ENCODE data around the gene CDH22. TPM values are rescaled to one million over a fixed set of nuclear protein-coding genes. Genes with fewer than 3 reads are reported as not detected.

Gene CDH22
- total RNA-seq, 2 donors from 2014 or later = not detected

GRCh38 chr20:46221256-46221833 is 87.0 kb downstream of the CDH22 start:
- ATAC-seq (replicated peaks in 1 of 2) (no peak), DNase-seq (no peak)
- Mint-ChIP-seq H3K9me3 (no peaks in the 10 kb centered on the region), H3K27ac (no peak overlapping the region), H3K4me3 (no peak overlapping the region), H3K4me1 (ENCODE audit: low read depth) (no peaks in the 10 kb centered on the region), H3K36me3 (ENCODE audit: insufficient read depth in 2 of 2) (no peaks in the 10 kb centered on the region), H3K27me3 (ENCODE audit: low read depth) (peaks cover 26% of the 10 kb centered on the region)

DNA sequence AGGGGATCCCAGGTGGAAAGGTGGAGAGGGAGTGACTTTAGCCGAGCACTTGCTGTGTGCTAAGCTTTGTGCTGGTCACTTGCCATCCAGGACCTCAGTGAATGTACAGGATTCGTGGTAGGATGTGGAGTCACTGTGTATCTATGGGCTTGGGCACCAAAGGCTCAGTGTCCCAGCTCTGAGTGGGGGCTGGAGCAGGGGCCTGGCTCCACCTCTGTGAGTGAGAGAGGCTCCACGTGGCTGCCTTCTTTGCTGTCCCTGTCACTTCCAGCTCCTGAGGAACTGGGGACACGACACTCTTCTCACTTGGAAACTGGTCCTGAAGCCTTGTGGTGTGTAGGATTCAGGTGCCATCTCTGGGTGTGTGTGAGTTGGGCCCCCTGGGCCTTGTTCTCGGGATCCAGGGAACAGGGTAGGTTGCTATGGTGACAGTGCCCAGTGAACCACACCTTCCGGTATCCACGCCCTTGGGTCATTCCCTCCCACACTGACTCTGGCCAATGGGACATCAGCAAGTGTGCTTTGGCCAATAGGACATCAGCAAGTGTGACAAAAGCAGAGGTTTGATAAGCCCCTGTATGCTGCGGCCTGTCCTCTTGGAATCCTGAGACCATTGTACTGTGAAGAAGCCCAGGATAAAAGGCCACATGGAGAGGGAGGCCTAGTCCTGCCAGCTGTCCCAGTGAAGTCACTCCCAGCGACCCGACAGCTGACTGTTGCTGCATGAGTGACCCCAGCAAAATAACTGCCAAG is 87.7 kb downstream of the CDH22 start:
- Mint-ChIP-seq H3K27ac (no peak overlapping the region), H3K36me3 (ENCODE audit: insufficient read depth in 2 of 2) (no peaks in the 10 kb centered on the region)
- ATAC-seq (replicated peaks in 1 of 2) = no peak

DNA sequence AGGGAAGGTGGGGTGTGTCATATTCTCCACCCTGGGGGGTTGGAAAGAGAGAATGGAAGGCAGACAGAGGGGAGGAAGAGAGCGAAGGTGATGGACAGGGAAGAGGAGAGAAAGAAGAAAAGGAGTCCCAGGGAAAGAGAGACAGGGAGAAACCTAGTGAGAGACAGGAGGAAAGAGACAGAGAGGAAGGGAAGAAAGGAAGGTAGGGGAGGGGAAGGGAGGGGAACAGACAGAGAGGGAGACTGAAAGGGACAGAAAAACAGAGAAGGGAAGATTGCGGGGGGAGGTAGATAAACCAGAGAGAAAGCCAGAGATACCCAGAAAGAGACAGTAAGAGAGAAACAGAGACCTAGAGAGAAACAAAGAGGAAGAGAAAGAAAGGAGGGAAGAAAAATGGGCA is 88.4 kb downstream of the CDH22 start:
- H3K27me3 Mint-ChIP-seq (ENCODE audit: low read depth) = peaks cover 14% of the 10 kb centered on the region
- no peaks in the 10 kb centered on the region for H3K4me1 Mint-ChIP-seq (ENCODE audit: low read depth)
- no peak overlapping the region for H3K4me3 Mint-ChIP-seq
- H3K9me3 Mint-ChIP-seq = no peaks in the 10 kb centered on the region
- no peak overlapping the region for H3K27ac Mint-ChIP-seq
- DNase-seq (no peak), ATAC-seq (replicated peaks in 1 of 2) (no peak)
- no peaks in the 10 kb centered on the region for H3K36me3 Mint-ChIP-seq (ENCODE audit: insufficient read depth in 2 of 2)

More for the DNA sequence above, 87.7 kb downstream of the CDH22 start:
- no peak for DNase-seq
- Mint-ChIP-seq H3K4me3 (no peak overlapping the region), H3K9me3 (no peaks in the 10 kb centered on the region), H3K4me1 (ENCODE audit: low read depth) (no peaks in the 10 kb centered on the region), H3K27me3 (ENCODE audit: low read depth) (peaks cover 19% of the 10 kb centered on the region)

GRCh38 chr20:46219190-46219589 is 89.1 kb downstream of the CDH22 start:
- H3K4me1 Mint-ChIP-seq (ENCODE audit: low read depth) = no peaks in the 10 kb centered on the region
- DNase-seq (no peak), ATAC-seq (replicated peaks in 1 of 2) (no peak)
- no peak overlapping the region for H3K4me3 Mint-ChIP-seq
- H3K27me3 Mint-ChIP-seq (ENCODE audit: low read depth) = peaks cover 15% of the 10 kb centered on the region
- H3K36me3 Mint-ChIP-seq (ENCODE audit: insufficient read depth in 2 of 2) = no peaks in the 10 kb centered on the region
- H3K27ac Mint-ChIP-seq = no peak overlapping the region
- H3K9me3 Mint-ChIP-seq = no peaks in the 10 kb centered on the region

GRCh38 chr20:46218656-46219055 is 89.6 kb downstream of the CDH22 start:
- Mint-ChIP-seq H3K9me3 (no peaks in the 10 kb centered on the region), H3K27ac (no peak overlapping the region), H3K36me3 (ENCODE audit: insufficient read depth in 2 of 2) (no peaks in the 10 kb centered on the region), H3K4me1 (ENCODE audit: low read depth) (no peaks in the 10 kb centered on the region), H3K27me3 (ENCODE audit: low read depth) (peaks cover 15% of the 10 kb centered on the region), H3K4me3 (no peak overlapping the region)
- DNase-seq = no peak
- no peak for ATAC-seq (replicated peaks in 1 of 2)

DNA sequence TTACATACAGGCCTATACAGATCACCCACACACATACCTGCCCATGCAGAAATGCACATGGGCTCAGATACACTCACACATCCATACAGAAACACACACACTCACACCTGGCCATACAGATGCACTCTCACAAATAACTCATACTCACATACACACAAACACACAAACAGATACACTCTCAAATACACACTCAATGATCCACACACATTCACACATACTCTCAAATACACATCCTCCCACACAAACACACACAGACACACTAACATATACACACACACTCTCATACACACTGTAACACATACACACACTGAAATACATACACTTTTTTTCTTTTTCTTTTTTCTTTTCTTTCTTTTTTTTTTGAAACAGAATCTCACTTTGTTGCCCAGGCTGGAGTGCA is 90.7 kb downstream of the CDH22 start:
- no peak for ATAC-seq (replicated peaks in 1 of 2)
- no peak overlapping the region for H3K4me3 Mint-ChIP-seq
- no peak for DNase-seq
- no peaks in the 10 kb centered on the region for H3K4me1 Mint-ChIP-seq (ENCODE audit: low read depth)
- H3K27ac Mint-ChIP-seq = no peak overlapping the region
- peaks cover 18% of the 10 kb centered on the region for H3K27me3 Mint-ChIP-seq (ENCODE audit: low read depth)
- H3K9me3 Mint-ChIP-seq = no peaks in the 10 kb centered on the region
- H3K36me3 Mint-ChIP-seq (ENCODE audit: insufficient read depth in 2 of 2) = no peaks in the 10 kb centered on the region

DNA sequence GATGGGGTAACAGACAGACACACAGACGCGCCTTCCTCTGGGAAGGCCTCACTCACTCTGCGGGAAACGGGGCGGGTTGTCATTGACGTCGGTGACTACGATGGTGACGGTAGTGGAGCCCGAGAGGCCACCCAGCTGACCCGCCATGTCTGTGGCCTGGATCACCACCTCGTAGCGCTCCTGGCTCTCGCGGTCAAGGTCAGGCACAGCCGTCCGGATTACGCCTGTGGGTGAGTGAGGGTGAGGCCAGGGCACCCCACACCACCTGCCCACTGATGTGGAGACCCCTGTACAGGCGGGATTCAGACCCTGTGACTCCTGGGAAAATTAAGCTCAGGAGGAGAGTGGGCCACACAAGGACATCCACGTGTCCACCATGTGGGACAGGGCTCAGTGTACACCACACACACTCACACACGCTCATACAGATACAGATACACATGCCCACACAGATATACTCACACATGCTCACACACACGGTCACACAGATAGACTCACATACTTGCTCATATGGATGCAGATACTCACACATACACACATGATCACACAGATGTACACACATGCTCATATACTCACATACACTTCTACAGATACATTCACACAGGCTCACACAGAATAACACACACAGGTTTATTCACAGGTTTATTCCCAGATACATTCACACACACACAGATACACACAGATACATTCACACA is 91.4 kb downstream of the CDH22 start:
- no peak for ATAC-seq (replicated peaks in 1 of 2)
- no peak for DNase-seq
- Mint-ChIP-seq H3K4me1 (ENCODE audit: low read depth) (no peaks in the 10 kb centered on the region), H3K4me3 (no peak overlapping the region), H3K36me3 (ENCODE audit: insufficient read depth in 2 of 2) (no peaks in the 10 kb centered on the region), H3K27ac (no peak overlapping the region), H3K27me3 (ENCODE audit: low read depth) (peaks cover 22% of the 10 kb centered on the region), H3K9me3 (no peaks in the 10 kb centered on the region)

GRCh38 chr20:46215913-46216707 is 92.2 kb downstream of the CDH22 start:
- no peak for ATAC-seq (replicated peaks in 1 of 2)
- peaks cover 26% of the 10 kb centered on the region for H3K27me3 Mint-ChIP-seq (ENCODE audit: low read depth)
- H3K9me3 Mint-ChIP-seq = no peaks in the 10 kb centered on the region
- DNase-seq = no peak
- H3K27ac Mint-ChIP-seq = no peak overlapping the region
- H3K4me3 Mint-ChIP-seq = no peak overlapping the region
- no peaks in the 10 kb centered on the region for H3K4me1 Mint-ChIP-seq (ENCODE audit: low read depth)
- no peaks in the 10 kb centered on the region for H3K36me3 Mint-ChIP-seq (ENCODE audit: insufficient read depth in 2 of 2)

- DNase-seq = no peak
- ATAC-seq (replicated peaks in 1 of 2) = no peak
- Mint-ChIP-seq H3K9me3 (no peaks in the 10 kb centered on the region), H3K27me3 (ENCODE audit: low read depth) (peaks cover 26% of the 10 kb centered on the region), H3K4me1 (ENCODE audit: low read depth) (no peaks in the 10 kb centered on the region), H3K27ac (no peak overlapping the region), H3K36me3 (ENCODE audit: insufficient read depth in 2 of 2) (no peaks in the 10 kb centered on the region), H3K4me3 (no peak overlapping the region)
Observed at GRCh38 chr20:46214824-46215488, 93.3 kb downstream of the CDH22 start.

GRCh38 chr20:46213946-46214823 is 94.1 kb downstream of the CDH22 start:
- Mint-ChIP-seq H3K27me3 (ENCODE audit: low read depth) (peaks cover 32% of the 10 kb centered on the region), H3K4me3 (no peak overlapping the region), H3K27ac (no peak overlapping the region), H3K36me3 (ENCODE audit: insufficient read depth in 2 of 2) (no peaks in the 10 kb centered on the region), H3K4me1 (ENCODE audit: low read depth) (no peaks in the 10 kb centered on the region), H3K9me3 (no peaks in the 10 kb centered on the region)
- no peak for DNase-seq
- no peak for ATAC-seq (replicated peaks in 1 of 2)

DNA sequence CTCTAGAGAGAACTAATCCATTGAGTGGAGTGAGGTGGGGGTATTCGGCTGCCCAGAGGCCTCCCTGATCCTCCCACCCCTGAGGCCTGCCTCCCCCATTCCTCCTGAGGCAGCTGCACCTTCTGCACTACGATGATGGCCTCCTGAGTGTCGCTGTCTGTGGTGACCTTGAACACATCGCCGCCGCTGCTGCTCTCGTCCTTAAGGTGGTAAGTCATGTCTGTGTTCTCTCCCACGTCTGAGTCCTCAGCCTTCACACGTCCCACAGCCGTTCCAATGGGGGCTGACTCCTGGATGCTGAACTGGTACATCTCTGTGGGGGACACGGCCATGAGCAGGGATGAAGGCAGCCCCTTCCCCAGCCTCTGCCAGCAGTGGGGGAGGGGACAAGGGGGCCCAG is 95.4 kb downstream of the CDH22 start:
- no peaks in the 10 kb centered on the region for H3K36me3 Mint-ChIP-seq (ENCODE audit: insufficient read depth in 2 of 2)
- H3K9me3 Mint-ChIP-seq = no peaks in the 10 kb centered on the region
- H3K27ac Mint-ChIP-seq = no peak overlapping the region
- H3K27me3 Mint-ChIP-seq (ENCODE audit: low read depth) = peaks cover 38% of the 10 kb centered on the region
- ATAC-seq (replicated peaks in 1 of 2) = no peak
- no peak for DNase-seq
- no peaks in the 10 kb centered on the region for H3K4me1 Mint-ChIP-seq (ENCODE audit: low read depth)
- H3K4me3 Mint-ChIP-seq = no peak overlapping the region

DNA sequence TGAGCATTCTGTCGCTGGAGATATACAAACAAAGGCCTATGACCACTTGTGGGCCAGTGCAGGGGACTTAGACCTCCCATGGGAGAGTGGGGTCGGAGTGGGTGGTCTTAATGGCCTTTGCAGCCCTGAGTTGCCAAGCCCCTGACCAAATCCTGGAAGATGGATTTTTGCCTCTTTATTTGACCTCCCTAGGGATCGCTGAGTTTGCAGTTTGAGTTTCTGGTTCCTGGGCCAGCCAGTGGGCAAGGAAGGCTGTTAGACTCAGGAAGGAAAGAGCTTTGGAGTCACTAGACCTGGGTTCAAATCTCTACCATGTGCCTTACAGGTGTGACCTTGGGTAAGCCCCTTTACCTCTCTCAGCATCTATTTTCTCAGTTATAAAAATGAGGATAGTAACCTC is 96.0 kb downstream of the CDH22 start:
- peaks cover 38% of the 10 kb centered on the region for H3K27me3 Mint-ChIP-seq (ENCODE audit: low read depth)
- H3K9me3 Mint-ChIP-seq = no peaks in the 10 kb centered on the region
- no peaks in the 10 kb centered on the region for H3K36me3 Mint-ChIP-seq (ENCODE audit: insufficient read depth in 2 of 2)
- ATAC-seq (replicated peaks in 1 of 2) = no peak
- no peak overlapping the region for H3K27ac Mint-ChIP-seq
- DNase-seq = no peak
- no peak overlapping the region for H3K4me3 Mint-ChIP-seq
- H3K4me1 Mint-ChIP-seq (ENCODE audit: low read depth) = no peaks in the 10 kb centered on the region
